GM21786 (cell line): Measurements from ENCODE around the gene C1orf94.

Experiments used
- ATAC-seq: cut with Tn5 transposase; IDR thresholded peaks from one replicate; pipeline ENCODE4 v1.9.1; 2021; ENCODE audit not compliant: unreplicated experiment

The C1orf94 gene

GRCh38 chr1:34176830-34177603 lies at the start of gene C1orf94:
C1orf94 (plus strand) TSS chr1:34176907; CDS start chr1:34177790, 883 bp downstream.
- no peak for ATAC-seq

GRCh38 chr1:34127006-34128000 lies 49.4 kb upstream of the C1orf94 start:
- ATAC-seq, result no peak

GRCh38 chr1:34128186-34128889 lies 48.4 kb upstream of the C1orf94 start:
- ATAC-seq, result no peak

- ATAC-seq, result no peak
Observed at GRCh38 chr1:34129630-34130029, 47.1 kb upstream of the C1orf94 start.

GRCh38 chr1:34130306-34130705 lies 46.4 kb upstream of the C1orf94 start:
- ATAC-seq, result no peak

- no peak for ATAC-seq
Observed at GRCh38 chr1:34131396-34132160, 45.1 kb upstream of the C1orf94 start.

- no peak for ATAC-seq
Observed at GRCh38 chr1:34132161-34132420, 44.6 kb upstream of the C1orf94 start.

- no peak for ATAC-seq
Observed at GRCh38 chr1:34137411-34137810, 39.3 kb upstream of the C1orf94 start.

- ATAC-seq, result no peak
Observed at GRCh38 chr1:34140011-34140676, 36.6 kb upstream of the C1orf94 start.

GRCh38 chr1:34143975-34144374 lies 32.7 kb upstream of the C1orf94 start:
- ATAC-seq, result no peak

- ATAC-seq, result no peak
Observed at GRCh38 chr1:34144766-34145165, 31.9 kb upstream of the C1orf94 start.

- no peak for ATAC-seq
Observed at GRCh38 chr1:34147301-34147700, 29.4 kb upstream of the C1orf94 start.

- no peak for ATAC-seq
Observed at GRCh38 chr1:34149501-34149900, 27.2 kb upstream of the C1orf94 start.

GRCh38 chr1:34153246-34153645 lies 23.5 kb upstream of the C1orf94 start:
- no peak for ATAC-seq

GRCh38 chr1:34155860-34156259 lies 20.8 kb upstream of the C1orf94 start:
- ATAC-seq, result no peak

GRCh38 chr1:34156739-34157138 lies 20.0 kb upstream of the C1orf94 start:
- ATAC-seq, result no peak

GRCh38 chr1:34162852-34163766 lies 13.6 kb upstream of the C1orf94 start:
- ATAC-seq, result peak; percentile 50

GRCh38 chr1:34163792-34164731 lies 12.6 kb upstream of the C1orf94 start:
- no peak for ATAC-seq
